GM18508 (cell line): Measurements from ENCODE around the gene LARP1.
"Not testable (repeated sequence)": the region's sequence is repeated elsewhere in the genome, so short reads cannot be mapped to it uniquely, and the experiment has no call there.

Experiments used
- ATAC-seq: cut with Tn5 transposase; IDR thresholded peaks from one replicate; pipeline ENCODE4 v1.9.1; 2021; ENCODE audit warnings: moderate number of reproducible peaks; ENCODE audit not compliant: insufficient read depth, unreplicated experiment

The LARP1 gene

DNA sequence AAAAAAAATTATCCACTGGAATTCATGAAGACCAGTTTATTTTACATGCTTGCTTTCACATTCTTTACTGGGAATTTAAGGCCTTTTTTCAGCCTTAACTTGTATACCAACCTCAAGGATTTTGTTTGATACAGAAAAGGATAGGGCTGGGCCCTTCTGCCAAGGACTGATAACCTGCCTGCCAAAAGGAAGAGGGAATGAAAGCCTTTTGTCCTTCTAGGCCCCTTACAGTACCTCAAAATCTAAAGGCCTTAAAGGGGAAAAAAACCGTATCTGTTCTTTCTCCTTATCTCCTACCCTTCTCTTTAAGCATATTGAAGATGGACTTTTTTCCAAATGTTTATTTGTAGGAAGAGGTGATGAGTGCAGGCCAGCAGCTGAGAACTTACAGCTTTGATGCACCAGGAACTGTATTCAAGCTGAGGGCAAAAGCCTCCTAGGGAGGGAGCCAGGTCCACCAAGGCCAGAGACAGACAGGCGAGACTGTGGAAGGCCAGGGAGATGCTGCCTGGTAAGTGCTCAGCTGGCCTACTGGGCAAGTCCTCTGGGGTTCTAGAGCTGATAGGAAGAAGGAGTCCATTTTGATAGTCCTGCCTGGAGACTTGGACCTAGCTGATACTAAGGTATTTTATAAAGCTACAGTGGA is 63.4 kb downstream of the LARP1 start:
- ATAC-seq, result no peak

DNA sequence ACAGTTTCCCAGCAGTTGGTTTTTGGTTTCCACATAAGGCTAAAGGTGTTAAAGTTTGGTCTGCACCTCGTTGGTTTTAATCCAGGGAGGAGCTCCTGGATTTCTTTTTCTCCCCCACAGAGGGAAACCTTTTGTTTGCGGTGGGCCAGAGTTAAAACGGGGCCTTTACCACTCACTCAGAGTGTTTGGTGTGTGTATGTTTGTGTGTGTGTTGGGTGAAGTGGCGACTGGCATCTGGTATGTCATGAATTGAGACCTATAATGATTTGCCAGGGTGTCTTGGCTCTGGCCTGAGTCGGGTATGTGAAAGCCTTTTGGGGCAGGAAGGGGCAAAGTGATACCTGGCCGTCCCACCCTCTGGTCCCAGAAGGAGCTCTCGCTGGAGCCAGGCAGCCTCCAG is 64.4 kb downstream of the LARP1 start:
- ATAC-seq, result no peak

DNA sequence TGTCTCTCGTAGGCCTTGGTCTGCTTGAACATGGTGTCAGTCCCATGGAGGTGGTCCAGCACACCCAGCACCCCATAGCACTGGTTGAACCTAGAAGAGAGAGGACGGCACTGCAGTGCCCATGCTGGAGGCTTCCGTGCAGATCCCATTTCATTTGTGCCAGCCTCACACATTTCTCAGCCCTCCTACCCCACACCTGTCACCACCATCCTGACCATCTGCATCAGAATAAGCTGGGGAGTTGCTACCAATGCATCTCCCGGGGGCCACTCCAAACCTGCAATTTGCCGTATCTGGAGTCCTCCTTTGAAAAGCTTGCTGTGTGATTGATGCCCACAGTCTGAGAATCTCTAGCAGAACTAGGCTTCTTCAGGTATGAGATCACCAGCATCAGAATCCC is 65.2 kb downstream of the LARP1 start:
- no peak for ATAC-seq

DNA sequence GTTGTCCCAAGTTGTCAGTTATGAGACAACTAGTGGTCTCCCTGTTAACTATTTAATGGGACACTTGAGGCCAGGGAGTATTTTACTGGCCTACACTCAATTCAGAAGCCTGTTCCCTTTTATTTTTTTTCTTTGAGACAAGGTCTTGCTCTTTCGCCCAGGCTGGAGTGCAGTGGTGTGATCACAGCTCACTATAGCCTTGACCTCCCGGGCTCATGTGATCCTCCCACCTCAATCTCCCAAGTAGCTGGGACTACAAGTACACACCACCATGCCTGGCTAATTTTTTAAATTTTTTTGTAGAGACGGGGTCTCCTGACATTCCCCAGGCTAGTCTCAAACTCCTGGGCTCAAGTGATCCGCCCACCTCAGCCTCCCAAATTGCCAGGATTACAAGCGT is 67.7 kb downstream of the LARP1 start:
- ATAC-seq, result not testable (repeated sequence)

DNA sequence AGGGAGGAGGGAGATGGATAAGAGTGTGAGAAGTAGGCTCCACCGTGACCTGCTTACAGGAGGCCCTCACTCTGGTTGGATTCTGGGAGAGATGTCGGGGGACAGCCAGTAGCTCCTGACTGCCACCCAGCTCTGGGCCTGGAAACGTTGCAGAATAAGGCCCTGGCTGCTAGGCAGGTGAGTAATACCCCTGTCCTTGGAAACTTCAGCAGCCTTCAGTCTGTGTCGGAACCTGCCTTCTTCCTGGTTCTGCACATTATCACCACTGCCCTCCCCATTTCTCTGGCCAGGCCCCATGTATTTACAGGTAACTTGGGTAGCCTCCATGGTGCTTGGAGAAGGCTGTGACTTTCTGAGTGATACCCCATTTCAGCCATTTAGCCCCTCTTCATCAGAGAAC is 68.4 kb downstream of the LARP1 start:
- no peak for ATAC-seq

DNA sequence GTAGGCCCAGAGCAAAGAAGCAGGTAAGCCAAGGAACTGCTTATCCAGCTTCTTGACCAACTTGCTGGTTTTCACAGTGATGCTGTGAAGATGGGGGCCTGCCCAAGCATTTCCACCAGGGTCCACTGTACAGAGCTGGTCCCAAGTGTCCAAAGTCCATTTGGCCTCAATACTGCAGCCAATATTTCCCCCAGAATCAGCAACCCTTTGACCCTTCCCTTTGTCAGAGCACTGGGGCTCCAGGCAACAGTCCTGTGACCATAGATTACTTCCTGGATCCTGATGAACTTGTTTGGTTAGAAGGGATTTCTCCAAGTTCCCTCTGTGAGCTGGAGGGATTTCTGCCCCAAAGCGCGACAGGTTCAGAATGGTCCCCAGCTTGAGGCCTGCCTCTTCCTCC is 68.9 kb downstream of the LARP1 start:
- no peak for ATAC-seq

DNA sequence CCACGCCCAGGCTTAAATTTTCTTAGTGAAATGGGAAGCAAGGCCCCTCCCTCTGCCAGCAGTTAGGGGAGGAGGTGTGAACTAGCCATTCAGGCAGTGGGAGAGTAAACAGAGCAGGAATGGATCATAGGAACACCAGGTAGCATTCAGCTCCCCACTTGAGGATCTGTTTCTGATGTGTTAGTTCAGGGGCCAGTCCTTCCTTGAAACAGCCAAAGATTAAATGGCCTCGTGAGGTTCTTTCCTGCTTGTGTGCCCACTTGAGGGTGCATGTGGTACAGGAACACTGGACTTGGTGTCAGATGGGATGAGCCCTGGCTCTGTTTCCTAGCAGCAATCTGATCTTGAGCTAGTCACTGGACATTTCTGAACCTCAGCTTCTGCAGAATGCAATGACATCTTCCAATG is 74.0 kb downstream of the LARP1 start:
- ATAC-seq, result no peak

DNA sequence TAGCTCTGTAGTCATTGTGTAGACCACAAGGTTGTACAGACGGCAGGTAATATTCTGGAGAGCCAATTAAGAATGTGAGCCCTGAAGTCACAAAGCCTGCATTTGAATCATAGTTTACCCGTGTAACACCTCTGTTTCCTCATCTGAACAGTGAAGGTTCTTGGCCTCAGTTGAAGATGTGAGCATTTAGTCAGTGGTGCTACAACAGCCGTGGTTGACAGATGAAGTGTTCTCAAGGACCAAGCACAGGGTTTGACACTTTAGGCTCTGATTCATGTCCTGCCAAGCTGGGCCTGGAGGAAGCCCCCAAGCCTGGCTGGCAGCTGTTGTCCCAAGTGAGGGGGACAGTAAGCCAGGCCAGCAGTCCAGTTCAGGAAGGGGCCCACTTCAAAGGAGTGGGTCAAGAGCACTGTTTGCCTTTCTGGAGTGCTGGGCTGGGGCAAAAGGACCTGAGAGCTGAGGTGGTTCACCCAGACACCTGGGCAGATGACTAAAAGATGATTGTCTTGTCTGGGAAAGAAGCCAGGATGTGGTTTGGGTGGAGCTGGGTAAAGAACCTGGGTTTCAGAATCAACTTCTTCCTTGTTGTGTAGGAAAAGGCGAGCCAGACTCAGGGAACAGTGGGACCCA is 74.5 kb downstream of the LARP1 start:
- no peak for ATAC-seq

DNA sequence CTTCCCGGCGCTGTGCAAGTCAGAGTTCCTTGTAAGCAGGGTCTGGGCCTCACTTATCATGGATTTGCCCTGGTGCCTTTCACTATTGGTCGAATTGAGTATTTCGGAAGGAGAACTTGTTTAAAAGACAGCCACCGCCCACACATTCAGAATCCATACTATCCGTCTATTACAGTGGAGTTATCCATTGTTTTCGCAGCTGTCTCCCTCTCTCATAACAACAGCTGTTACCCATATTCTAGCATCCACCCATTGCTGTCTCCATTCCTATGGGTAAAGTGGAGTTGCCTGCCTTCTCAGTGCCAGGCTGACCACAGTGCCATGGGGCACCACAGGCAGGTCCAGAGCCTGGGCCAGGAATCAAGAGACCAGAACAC is 75.0 kb downstream of the LARP1 start:
- ATAC-seq, result no peak

DNA sequence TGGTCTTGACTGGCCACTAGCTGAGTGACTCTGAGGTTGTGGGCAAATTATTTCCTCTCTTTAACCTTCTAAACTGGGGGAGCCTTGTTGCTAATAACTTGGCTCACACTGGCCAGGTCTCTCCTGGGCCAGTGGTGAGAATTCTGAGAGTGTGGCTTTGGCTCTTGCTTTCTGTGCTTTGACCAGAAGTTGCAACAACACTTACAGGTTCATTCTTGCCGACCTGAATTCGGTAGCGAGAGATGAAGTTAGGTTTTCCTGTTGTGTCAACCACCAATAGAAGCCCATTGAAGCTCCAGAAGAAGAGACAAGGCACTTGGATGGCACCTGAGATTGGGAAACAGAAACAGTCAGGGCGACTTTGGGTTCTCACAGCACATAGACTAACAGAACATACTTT is 75.4 kb downstream of the LARP1 start:
- no peak for ATAC-seq

DNA sequence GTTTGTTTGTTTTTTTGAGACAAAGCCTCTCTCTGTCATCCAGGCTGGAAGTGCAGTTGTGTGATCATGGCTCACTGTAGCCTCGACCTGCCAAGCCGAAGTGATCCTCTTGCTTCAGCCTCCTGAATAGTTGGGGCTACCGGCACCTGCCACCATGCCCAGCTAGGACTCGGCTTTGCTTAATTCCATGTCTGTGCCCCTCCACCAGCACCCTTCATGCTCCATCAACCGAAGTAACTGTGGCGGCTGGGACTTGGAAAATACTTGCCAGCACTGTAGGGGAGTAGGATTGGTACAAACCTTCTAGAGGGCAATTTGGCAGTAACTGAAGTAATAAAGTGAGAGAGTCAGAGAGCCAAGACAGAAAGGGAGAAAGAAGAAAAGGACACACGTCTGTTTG is 76.3 kb downstream of the LARP1 start:
- ATAC-seq, result no peak

DNA sequence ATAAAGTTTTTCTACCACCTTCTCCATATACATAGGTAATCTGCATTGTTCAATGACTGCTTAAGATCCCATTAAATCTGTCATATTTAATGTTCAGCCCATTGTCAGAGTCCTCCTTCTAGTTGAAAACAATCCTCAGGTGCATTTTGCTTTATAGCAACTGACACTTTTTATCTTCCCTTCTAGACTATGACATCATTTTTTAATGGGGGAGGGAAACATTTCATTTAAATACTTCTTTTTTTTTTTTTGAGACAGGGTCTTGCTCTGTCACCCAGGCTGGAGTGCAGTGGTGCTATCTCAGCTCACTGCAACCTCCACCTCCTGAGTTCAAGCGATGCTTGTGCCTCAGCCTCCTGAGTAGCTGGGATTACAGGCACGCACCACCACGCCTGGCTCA is 77.6 kb downstream of the LARP1 start:
- ATAC-seq, result not testable (repeated sequence)

DNA sequence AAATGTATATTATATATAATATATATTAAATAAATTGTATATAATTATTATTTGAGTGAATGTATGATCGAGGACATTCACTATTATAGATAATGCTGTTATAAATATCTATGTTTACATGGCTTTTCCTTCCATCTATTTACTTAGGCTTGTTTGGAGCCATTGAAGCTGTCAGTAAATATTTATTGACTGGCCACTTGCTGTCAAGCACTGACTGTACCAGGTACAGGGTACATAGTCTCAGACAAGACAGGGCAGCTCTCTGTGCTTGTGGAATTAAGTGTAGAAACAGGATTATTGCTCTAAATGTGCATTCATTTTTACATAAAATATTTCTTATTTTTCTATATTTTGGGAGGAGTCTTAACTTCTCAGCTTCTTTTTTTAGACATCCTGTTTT is 78.9 kb downstream of the LARP1 start:
- ATAC-seq, result no peak

DNA sequence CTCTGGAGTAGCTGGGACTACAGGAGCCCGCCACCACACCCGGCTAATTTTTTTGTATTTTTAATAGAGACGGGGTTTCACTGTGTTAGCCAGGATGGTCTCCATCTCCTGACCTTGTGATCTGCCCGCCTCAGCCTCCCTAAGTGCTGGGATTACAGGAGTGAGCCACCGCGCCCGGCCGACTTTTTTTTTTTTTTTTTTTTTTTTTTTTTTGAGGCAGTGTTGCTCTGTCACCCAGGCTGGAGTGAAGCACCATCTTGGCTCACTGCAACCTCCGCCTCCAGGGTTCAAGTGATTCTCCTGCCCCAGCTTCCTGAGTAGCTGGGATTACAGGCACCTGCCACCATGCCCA is 80.5 kb downstream of the LARP1 start:
- not testable (repeated sequence) for ATAC-seq

DNA sequence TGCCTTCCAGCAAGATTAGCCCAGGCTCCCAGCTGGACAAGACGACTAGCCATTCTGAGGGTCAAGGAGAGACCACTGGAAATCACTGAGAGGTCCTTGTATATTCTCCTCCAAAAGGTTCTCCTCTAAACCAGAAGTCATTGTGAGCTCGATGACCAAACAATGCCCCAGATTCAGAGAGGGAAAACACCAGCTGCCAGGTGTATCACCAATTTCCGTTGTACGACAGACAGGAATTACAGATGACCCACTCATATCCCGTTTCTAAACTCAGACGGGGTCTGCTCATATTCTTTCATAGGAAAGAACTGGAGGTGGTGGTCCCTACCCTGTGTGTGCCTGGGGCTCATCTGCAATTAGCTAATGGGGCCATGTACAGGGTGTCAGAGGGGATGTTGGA is 81.0 kb downstream of the LARP1 start:
- ATAC-seq, result no peak

DNA sequence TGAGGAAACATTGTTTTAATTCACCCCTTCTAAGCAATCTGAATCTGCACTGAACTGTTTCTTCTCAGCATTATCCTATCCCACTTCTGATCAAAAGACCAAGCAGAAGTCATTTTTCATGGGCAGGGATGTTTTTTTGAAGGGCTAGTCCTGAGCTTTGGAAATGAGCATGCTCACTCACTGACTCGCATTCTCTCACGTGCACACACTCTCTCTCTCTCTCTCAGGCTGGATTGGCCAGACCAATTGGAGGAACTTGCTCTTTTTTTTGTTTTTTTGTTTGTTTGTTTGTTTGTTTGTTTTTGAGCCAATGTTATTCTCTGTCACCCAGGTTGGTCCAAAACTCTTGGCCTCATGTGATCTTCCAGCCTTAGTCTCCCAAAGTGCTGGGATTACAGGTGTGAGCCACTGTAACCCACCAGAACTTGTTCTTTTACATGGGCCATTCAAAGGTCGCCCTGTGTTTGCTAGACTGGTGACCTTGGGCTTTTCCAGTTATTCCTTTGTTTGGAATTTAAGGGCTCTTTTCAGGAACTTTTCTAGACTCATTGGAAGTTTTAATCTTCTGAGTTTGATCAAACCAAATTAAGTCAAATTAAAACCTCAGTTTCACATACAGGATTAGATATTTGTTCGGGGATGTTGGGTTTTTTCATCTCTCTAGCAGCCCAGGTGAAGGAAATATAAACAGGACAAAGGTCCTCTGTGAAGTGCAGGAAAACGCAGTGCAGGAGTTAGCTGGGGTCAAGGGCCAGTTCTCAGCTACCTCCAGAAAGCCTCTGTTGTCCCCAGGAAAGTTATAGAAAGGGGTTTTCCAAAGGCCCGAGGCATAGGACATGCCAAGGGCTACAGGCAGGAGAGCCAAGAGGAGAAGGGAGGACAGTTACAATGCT is 82.1 kb downstream of the LARP1 start:
- no peak for ATAC-seq

DNA sequence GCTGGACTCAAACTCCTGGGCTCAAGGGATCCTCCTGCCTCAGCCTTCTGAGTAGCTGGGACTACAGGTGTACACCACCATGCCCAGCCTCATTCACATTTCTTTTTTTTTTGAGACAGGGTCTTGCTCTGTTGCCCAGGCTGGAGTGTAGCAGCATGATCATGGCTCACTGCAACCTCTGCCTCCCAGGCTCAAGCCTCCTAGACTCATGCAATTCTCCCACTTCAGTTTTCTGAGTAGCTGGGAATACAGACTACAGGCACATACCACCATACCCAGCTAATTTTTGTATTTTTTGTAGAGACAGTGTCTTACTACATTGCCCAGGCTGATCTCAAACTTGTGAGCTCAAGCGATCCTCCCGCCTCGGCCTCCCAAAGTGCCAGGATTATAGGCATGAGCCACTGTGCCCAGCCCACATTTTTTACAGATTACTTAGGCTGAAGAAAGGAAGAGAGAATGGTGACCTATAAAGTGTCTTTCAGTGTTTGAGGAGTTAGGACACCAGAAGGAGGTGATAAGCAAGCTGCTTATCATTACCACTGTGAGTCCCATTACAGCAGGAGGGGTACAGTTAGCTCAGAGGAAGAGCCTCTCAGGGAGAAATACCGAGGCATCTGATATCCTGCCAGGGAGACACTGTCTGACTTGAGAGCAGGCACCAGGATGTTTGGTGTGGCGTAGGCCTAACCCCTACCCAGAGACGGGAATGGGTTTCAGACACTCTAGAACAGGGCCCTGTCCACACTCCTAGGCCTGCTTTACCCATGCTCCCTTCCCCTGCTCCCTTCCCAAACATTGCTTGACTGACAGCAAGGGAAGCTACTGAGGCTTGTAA is 85.5 kb downstream of the LARP1 start:
- no peak for ATAC-seq

DNA sequence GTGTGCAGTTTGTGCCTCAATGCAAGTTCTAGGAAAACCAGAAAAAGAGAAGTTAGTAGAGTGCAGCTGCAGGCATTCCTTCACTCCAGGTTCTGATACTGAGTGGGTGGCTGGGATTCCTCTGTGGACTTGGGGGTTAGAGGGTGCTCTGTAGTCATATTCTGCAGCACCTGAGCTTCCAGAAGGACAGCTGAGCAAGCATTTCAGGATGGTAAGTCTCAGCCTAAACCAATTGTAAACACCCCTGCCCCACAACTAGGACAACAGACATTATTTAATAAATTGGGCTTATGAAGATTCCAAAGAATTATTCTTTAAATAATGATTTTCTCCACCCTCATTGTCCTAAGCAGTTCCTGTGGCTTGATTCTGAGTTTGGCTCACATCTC is 86.1 kb downstream of the LARP1 start:
- ATAC-seq, result no peak

DNA sequence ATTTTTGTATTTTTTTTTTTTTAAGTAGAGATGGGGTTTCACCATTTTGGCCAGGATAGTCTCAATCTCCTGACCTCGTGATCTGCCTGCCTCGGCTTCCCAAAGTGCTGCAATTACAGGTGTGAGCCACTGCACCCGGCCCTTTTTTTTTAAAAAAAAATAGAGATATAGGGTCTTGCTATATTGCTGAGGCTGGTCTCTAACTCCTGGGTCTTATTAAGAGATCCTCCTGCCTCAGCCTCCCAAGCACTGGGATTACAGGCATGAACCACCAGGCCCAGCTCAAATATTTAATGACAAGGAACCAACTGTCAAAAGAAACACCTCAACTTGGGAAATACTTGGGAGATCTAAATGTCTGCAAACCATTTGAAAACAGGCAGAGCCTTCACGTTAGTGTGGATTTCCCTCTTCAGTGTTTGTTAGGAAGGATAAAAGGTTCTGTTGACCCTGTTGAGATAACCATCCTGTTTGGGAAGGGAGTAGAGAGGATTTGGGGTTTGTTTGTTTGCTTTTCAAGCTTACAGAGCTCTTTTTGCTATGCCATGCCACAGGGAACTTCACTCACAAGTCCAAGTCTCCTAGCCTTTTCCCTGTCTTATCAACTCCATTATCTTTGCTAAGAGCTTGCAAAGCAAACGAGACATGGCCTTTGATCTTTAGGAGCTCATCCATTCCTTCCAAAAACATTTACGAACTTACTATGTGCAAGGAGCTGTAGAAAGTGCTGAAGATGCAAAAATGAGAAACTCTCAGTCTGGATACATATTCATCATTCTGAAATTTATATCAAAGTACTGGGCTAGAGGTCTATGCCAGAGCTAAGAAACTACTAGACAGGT is 87.7 kb downstream of the LARP1 start:
- ATAC-seq, result no peak

DNA sequence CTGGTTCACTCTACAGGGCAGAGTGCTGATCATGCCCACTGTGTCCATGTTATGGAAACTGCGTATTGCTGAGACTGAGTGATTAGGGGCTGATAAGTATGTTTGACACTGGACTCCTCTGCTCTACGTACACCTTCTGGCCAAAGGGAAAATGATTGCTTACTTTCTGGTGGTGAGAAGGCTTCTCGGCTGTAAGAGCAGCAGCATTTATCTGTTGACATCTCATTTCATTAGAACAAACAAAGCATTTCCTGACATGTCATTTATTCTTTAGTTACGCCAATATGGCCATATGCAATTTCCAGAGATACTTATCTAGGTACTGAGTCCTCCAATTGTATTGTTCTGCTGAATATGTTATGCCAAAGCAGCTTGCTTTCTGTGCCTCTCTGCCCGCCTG is 89.6 kb downstream of the LARP1 start:
- no peak for ATAC-seq
